Omental fat pad (tissue), 4 donors: ENCODE results near the gene PCGF1. TPM values are rescaled to one million over a fixed set of nuclear protein-coding genes. Genes with fewer than 3 reads are reported as not detected.

Experiments used
- ATAC-seq: fragments of 150-250 bp; one replicate; pipeline ENCODE4 v1.9.1; 2016; ENCODE audit warnings: mild to moderate bottlenecking, moderate library complexity; ENCODE audit not compliant: low FRiP score
- DNase-seq: peaks from one replicate; pipeline ENCODE4 v3.0.0-alpha.2; 2019; ENCODE audit warnings: low spot score
- total RNA-seq, 4 donors: library from RNA; depleted of rRNA; stranded (reverse); fragments of >200 nt; gene quantifications; one replicate each; pipeline ENCODE4 v1.1.0, GENCODE V29; 2016
- TF ChIP-seq, protein P1 (sequence below), 3 donors: fragments of 450-650 bp; IDR thresholded peaks; one replicate each; pipeline ENCODE4 v1.5.1; 2016 to 2017; ENCODE audit warnings: antibody characterized with exemption in 3 of 3, mild to moderate bottlenecking in 3 of 3, moderate library complexity in 2 of 3

The PCGF1 gene
- total RNA-seq, 4 donors from 2014 or later, result 11.6 to 20.2 (median 16.8) TPM

- no peak for DNase-seq
- ATAC-seq, result no peak
- TF ChIP-seq, protein P1, sequence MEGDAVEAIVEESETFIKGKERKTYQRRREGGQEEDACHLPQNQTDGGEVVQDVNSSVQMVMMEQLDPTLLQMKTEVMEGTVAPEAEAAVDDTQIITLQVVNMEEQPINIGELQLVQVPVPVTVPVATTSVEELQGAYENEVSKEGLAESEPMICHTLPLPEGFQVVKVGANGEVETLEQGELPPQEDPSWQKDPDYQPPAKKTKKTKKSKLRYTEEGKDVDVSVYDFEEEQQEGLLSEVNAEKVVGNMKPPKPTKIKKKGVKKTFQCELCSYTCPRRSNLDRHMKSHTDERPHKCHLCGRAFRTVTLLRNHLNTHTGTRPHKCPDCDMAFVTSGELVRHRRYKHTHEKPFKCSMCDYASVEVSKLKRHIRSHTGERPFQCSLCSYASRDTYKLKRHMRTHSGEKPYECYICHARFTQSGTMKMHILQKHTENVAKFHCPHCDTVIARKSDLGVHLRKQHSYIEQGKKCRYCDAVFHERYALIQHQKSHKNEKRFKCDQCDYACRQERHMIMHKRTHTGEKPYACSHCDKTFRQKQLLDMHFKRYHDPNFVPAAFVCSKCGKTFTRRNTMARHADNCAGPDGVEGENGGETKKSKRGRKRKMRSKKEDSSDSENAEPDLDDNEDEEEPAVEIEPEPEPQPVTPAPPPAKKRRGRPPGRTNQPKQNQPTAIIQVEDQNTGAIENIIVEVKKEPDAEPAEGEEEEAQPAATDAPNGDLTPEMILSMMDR (IDR thresholded peaks at IDR 0.05), result no peak
Observed at GRCh38 chr2:74535440-74535965, 28.0 kb upstream of the PCGF1 start.

DNA sequence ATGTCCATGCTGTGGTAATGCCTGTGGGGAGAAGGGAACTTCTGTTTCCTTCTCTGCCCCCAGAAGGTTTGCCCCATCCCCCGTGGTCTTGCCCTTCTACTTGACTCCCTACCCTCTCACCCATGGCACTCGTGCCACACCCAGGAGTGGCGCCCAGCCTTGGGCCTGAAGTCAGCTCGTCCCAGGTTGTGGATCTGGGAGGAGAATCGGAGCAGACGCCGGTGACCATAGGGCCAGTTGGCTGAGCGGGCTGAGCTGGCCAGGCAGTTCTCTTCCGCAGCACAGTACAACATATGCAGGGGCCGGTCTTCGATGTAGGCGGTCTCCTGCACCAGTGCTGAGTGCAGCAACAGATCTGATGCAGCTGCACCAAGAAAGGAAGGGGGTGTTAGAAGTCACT lies 26.9 kb upstream of the PCGF1 start:
- DNase-seq (no peak), ATAC-seq (no peak)
- TF ChIP-seq, protein P1 (IDR thresholded peaks at IDR 0.05), result no peak

- TF ChIP-seq, protein P1 (IDR thresholded peaks at IDR 0.05), result no peak
- DNase-seq, result no peak
- ATAC-seq, result no peak
Observed at GRCh38 chr2:74533464-74533863, 26.0 kb upstream of the PCGF1 start.

DNA sequence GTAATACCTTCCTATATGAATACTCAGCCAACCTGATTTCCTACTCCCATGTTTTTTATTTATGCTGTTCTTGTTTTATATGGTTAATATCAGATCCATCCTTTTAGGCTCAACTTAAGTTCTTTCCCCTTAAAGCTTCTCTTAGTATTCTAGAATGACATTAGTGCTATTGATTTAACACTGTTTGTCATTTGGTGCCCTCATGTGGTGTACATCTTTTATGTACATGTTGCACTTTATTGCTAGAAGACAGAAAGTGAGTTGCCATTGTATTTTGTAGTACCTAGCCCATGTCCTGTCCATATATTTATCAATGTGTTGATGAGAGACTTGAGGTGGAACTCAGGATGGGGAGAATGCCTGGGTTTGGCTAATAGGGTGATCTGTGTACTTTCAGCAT lies 24.7 kb upstream of the PCGF1 start:
- DNase-seq, result no peak
- TF ChIP-seq, protein P1 (IDR thresholded peaks at IDR 0.05), result no peak
- no peak for ATAC-seq

DNA sequence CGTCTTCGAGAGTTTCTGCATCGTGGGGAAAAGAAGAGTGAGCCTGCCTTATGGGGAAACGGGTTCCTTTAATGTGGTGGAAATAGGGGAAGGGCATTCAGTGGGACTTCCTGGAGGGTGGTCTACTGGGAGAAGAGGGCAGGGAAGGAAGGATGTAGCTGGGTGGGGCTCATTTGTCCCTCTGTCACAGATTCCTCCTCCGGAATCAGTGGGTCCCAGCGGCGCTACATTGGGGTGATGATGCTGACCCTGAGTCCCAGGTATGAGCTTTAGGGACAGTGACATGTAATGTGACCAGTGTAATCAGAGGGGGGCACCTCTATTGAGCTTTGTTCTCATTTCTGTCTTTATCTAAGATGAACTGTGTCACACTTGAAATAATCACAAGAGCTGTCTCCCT lies 24.2 kb upstream of the PCGF1 start:
- ATAC-seq (no peak), DNase-seq (peak; percentile 20)
- TF ChIP-seq, protein P1 (IDR thresholded peaks at IDR 0.05), result no peak

DNA sequence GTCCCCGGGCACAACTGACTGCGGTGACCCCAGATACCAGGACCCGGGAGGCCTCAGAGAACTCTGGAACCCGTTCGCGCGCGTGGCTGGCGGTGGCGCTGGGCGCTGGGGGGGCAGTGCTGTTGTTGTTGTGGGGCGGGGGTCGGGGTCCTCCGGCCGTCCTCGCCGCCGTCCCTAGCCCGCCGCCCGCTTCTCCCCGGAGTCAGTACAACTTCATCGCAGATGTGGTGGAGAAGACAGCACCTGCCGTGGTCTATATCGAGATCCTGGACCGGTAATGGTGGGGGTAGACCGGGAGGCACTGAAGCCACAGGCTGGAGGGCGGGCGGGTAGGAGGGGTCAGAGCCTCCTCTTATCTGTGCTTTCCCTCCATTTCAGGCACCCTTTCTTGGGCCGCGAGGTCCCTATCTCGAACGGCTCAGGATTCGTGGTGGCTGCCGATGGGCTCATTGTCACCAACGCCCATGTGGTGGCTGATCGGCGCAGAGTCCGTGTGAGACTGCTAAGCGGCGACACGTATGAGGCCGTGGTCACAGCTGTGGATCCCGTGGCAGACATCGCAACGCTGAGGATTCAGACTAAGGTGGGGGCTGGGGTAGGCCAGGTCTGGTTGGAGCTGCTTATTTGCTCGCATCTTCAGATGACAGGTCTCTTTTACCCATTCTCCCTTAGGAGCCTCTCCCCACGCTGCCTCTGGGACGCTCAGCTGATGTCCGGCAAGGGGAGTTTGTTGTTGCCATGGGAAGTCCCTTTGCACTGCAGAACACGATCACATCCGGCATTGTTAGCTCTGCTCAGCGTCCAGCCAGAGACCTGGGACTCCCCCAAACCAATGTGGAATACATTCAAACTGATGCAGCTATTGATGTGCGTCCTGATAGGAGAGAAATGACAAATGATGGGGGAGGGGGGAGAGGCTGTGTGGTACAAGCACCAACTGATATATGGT lies 23.0 kb upstream of the PCGF1 start:
- peak; percentile 30 for DNase-seq
- peak; percentile 25 for ATAC-seq
- TF ChIP-seq, protein P1 (IDR thresholded peaks at IDR 0.05), result no peak
